HepG2 (cell line): ENCODE measurements around the gene FLVCR1. TPM values are rescaled to one million over a fixed set of nuclear protein-coding genes. Genes with fewer than 3 reads are reported as not detected.
A peak's percentile ranks its signal among the peaks of the same experiment; 100 is the strongest.

Source experiments
- ARID3A ChIP-seq: IDR thresholded peaks from 2 replicates; pipeline ENCODE4 v1.6.1; 2012; ENCODE audit warnings: low read depth, low read length, improper control_type of control experiment
- CREM ChIP-seq, 2 experiments: sonication (generic) in 1 of 2; formaldehyde crosslinking in 1 of 2; IDR thresholded peaks; 2 replicates each; pipeline versions ENCODE4 v1.4.0 to v1.6.1; 2016 to 2020; ENCODE audit warnings: antibody characterized with exemption in 1 of 2, mild to moderate bottlenecking in 1 of 2, missing genetic modification reagents in 1 of 2
- ETV5 ChIP-seq: IDR thresholded peaks from 2 replicates; pipeline ENCODE4 v1.6.1; 2018; ENCODE audit warnings: missing biosample characterization, missing genetic modification reagents, inconsistent platforms, borderline replicate concordance
- FOXK2 ChIP-seq: fragments of 450-650 bp; IDR thresholded peaks from 2 replicates; pipeline ENCODE4 v1.6.1; 2016
- GATA4 ChIP-seq: sonication (generic); IDR thresholded peaks from 2 replicates; pipeline ENCODE4 v1.6.1; 2016; ENCODE audit warnings: antibody characterized with exemption, low read depth, borderline replicate concordance
- HDAC1 ChIP-seq: sonication (generic); formaldehyde crosslinking; IDR thresholded peaks from 2 replicates; pipeline ENCODE4 v1.5.1; 2020; ENCODE audit warnings: mild to moderate bottlenecking, missing genetic modification reagents
- HMG20A ChIP-seq: IDR thresholded peaks from 2 replicates; pipeline ENCODE4 v1.6.1; 2016; ENCODE audit warnings: borderline replicate concordance
- MED1 ChIP-seq: sonication (generic); formaldehyde crosslinking; IDR thresholded peaks from 2 replicates; pipeline ENCODE4 v1.4.0; 2020; ENCODE audit warnings: missing genetic modification reagents
- MIER3 ChIP-seq: IDR thresholded peaks from 2 replicates; pipeline ENCODE4 v1.6.1; 2016; ENCODE audit warnings: missing compliant biosample characterization, borderline replicate concordance
- POGZ ChIP-seq: sonication (generic); formaldehyde crosslinking; IDR thresholded peaks from 2 replicates; pipeline ENCODE4 v1.4.0; 2020; ENCODE audit warnings: mild to moderate bottlenecking, missing genetic modification reagents
- PPARG ChIP-seq: conservative IDR thresholded peaks from 2 replicates; pipeline ENCODE4 v1.6.1; 2016; ENCODE audit warnings: missing biosample characterization, missing genetic modification reagents
- TBL1XR1 ChIP-seq: fragments of 150-350 bp; IDR thresholded peaks from 2 replicates; pipeline ENCODE4 v1.6.1; 2014; ENCODE audit warnings: borderline replicate concordance, low read length; ENCODE audit not compliant: partially characterized antibody
- ZBTB40 ChIP-seq, 2 experiments: fragments of 450-650 bp in 1 of 2; sonication (generic) in 1 of 2; formaldehyde crosslinking in 1 of 2; IDR thresholded peaks; 2 replicates each; pipeline versions ENCODE4 v1.6.1 to v1.8.0; 2016 to 2022; ENCODE audit warnings: antibody characterized with exemption in 1 of 2, mild to moderate bottlenecking in 1 of 2, missing genetic modification reagents in 1 of 2
- ZNF3 ChIP-seq: IDR thresholded peaks from 2 replicates; pipeline ENCODE4 v1.7.0; 2017; ENCODE audit warnings: inconsistent platforms
- ZNF446 ChIP-seq: sonication (generic); formaldehyde crosslinking; IDR thresholded peaks from 2 replicates; pipeline ENCODE4 v1.5.0; 2020; ENCODE audit warnings: mild to moderate bottlenecking, missing genetic modification reagents
- ZNF557 ChIP-seq: sonication (generic); formaldehyde crosslinking; IDR thresholded peaks from 2 replicates; pipeline ENCODE4 v1.4.0; 2020; ENCODE audit warnings: missing genetic modification reagents
- ZNF629 ChIP-seq: sonication (generic); formaldehyde crosslinking; conservative IDR thresholded peaks from 2 replicates; pipeline ENCODE4 v1.5.0; 2020; ENCODE audit warnings: missing genetic modification reagents
- ZNF782 ChIP-seq: sonication (generic); formaldehyde crosslinking; IDR thresholded peaks from 2 replicates; pipeline ENCODE4 v1.4.0; 2020; ENCODE audit warnings: missing genetic modification reagents, mild to moderate bottlenecking, borderline replicate concordance
- polyA plus RNA-seq, 8 experiments: library from polyadenylated mRNA; depleted of rRNA in 3 of 8; stranded (reverse) in 7 of 8; unstranded in 1 of 8; fragments of >200 nt; fragmentation: Illumina TruSeq in 4 of 8; extraction: Trizol in 4 of 8; gene quantifications; 2 replicates each; pipeline versions ENCODE4 v1.2.1 to v1.2.3, GENCODE V29; 2011 to 2016; ENCODE audit warnings: low read depth in 4 of 8, missing spikeins in 1 of 8, mixed read lengths in 1 of 8; ENCODE audit not compliant: insufficient read depth in 1 of 8
- total RNA-seq, 5 experiments: library from RNA; depleted of rRNA; stranded (reverse); fragments of >200 nt; fragmentation: Illumina TruSeq; extraction: Trizol; gene quantifications; 2 replicates each; pipeline ENCODE4 v1.2.3, GENCODE V29; 2016; ENCODE audit warnings: low read depth in 1 of 5

The FLVCR1 gene
- total and polyA plus RNA-seq, 2 of the 13 experiments (the other 11 are each of a cell fraction or from before 2014, with no cell fraction given) = 14.8 to 39.8 TPM

GRCh38 chr1:212816567-212817278 is 41.4 kb upstream of the FLVCR1 start (continued):
- peak; percentile 95 for TF ChIP-seq ARID3A
- peak; percentile 81 for TF ChIP-seq TBL1XR1
- TF ChIP-seq HMG20A (CRISPR knock-in tag) = peak; percentile 82
- no peak for TF ChIP-seq GATA4
- TF ChIP-seq ZNF629 (CRISPR knock-in tag) = 0 out of 2 replicates have a peak, but pooled peaks have one; percentile 23
- no peak; the same call in 1 of the 2 replicates for TF ChIP-seq ETV5
- peak; percentile 48; the same call in 1 of the 2 replicates for TF ChIP-seq HDAC1 (CRISPR knock-in tag)
- no peak for TF ChIP-seq ZNF557 (CRISPR knock-in tag)
- TF ChIP-seq POGZ (CRISPR knock-in tag) = peak; percentile 72
- TF ChIP-seq CREM (IDR thresholded peaks at IDR 0.05) = peak; percentile 53; the same call in 1 of the 2 replicates
- TF ChIP-seq CREM (CRISPR knock-in tag; IDR thresholded peaks at IDR 0.05) = no peak
- TF ChIP-seq ZNF3 = no peak
- no peak for TF ChIP-seq ZNF446 (CRISPR knock-in tag)
- peak; percentile 90 for TF ChIP-seq PPARG (CRISPR knock-in tag)
- TF ChIP-seq ZBTB40 (IDR thresholded peaks at IDR 0.05) = no peak
- TF ChIP-seq ZBTB40 (CRISPR knock-in tag; IDR thresholded peaks at IDR 0.05) = no peak
- TF ChIP-seq MED1 (CRISPR knock-in tag) = peak; percentile 16; the same call in 1 of the 2 replicates
- peak; percentile 16; the same call in 1 of the 2 replicates for TF ChIP-seq MIER3
- TF ChIP-seq FOXK2 = peak; percentile 51; the same call in 1 of the 2 replicates
- no peak for TF ChIP-seq ZNF782
